Liver (tissue), 9 donors: ENCODE data around the gene HTR4. TPM values are rescaled to one million over a fixed set of nuclear protein-coding genes. Genes with fewer than 3 reads are reported as not detected.

ENCODE experiments used
- DNase-seq: peaks from one replicate; pipeline ENCODE4 v3.0.0-alpha.2; 2017; ENCODE audit warnings: low spot score
- H3K27ac ChIP-seq, 2 donors: one replicate each; pipeline ENCODE4 v1.7.0; 2013; ENCODE audit warnings: inconsistent platforms in 2 of 2, low read length in 2 of 2, control low read depth in 1 of 2, low read depth in 1 of 2, mild to moderate bottlenecking in 1 of 2
- H3K27me3 ChIP-seq, 4 donors: one replicate each; pipeline versions ENCODE4 v1.6.1 to v1.7.0; 2013; ENCODE audit warnings: low read length in 3 of 4, inconsistent platforms in 1 of 4, mild to moderate bottlenecking in 1 of 4, moderate library complexity in 1 of 4; ENCODE audit not compliant: control insufficient read depth in 4 of 4, insufficient read depth in 4 of 4
- H3K36me3 ChIP-seq, 4 donors: one replicate each; pipeline versions ENCODE4 v1.6.1 to v1.7.0; 2013; ENCODE audit warnings: low read length in 3 of 4, mild to moderate bottlenecking in 3 of 4, low read depth in 1 of 4, moderate library complexity in 1 of 4; ENCODE audit not compliant: control insufficient read depth in 4 of 4, insufficient read depth in 3 of 4
- H3K4me1 ChIP-seq, 4 donors: one replicate each; pipeline versions ENCODE4 v1.6.1 to v1.7.0; 2013; ENCODE audit warnings: low read length in 3 of 4, mild to moderate bottlenecking in 3 of 4, moderate library complexity in 1 of 4; ENCODE audit not compliant: control insufficient read depth in 4 of 4, insufficient read depth in 4 of 4
- H3K4me3 ChIP-seq, 3 donors: one replicate each; pipeline versions ENCODE4 v1.6.1 to v1.7.0; 2013; ENCODE audit warnings: low read length in 3 of 3, control low read depth in 1 of 3, low read depth in 1 of 3, mild to moderate bottlenecking in 1 of 3
- H3K9ac ChIP-seq, 2 donors: one replicate each; pipeline ENCODE4 v1.7.0; 2013; ENCODE audit warnings: low read length in 2 of 2, mild to moderate bottlenecking in 2 of 2, moderate library complexity in 2 of 2, control low read depth in 1 of 2, low read depth in 1 of 2
- H3K9me3 ChIP-seq, 4 donors: one replicate each; pipeline versions ENCODE4 v1.6.1 to v1.7.0; 2013; ENCODE audit warnings: low read length in 3 of 4; ENCODE audit not compliant: control insufficient read depth in 4 of 4
- ATF3 ChIP-seq: IDR thresholded peaks from 2 replicates; pipeline ENCODE4 v1.6.1; 2016; ENCODE audit warnings: antibody characterized with exemption
- CTCF ChIP-seq: fragments of 150-350 bp; IDR thresholded peaks from 2 replicates; pipeline ENCODE4 v1.5.1; 2017; ENCODE audit warnings: improper control_type of control experiment, low read depth, low read length; ENCODE audit not compliant: missing input control
- EGR1 ChIP-seq, 2 donors: IDR thresholded peaks; 2 replicates each; pipeline ENCODE4 v1.6.1; 2016 to 2018; ENCODE audit warnings: antibody characterized with exemption in 2 of 2, low read depth in 2 of 2
- FOXA2 ChIP-seq: IDR thresholded peaks from 2 replicates; pipeline ENCODE4 v1.6.1; 2016; ENCODE audit warnings: antibody characterized with exemption
- GABPA ChIP-seq, 2 donors: IDR thresholded peaks in 1 of 2; conservative IDR thresholded peaks in 1 of 2; 2 replicates each; pipeline ENCODE4 v1.6.1; 2016; ENCODE audit warnings: antibody characterized with exemption in 2 of 2, mild to moderate bottlenecking in 1 of 2, moderate library complexity in 1 of 2
- HNF4A ChIP-seq, 2 donors: conservative IDR thresholded peaks; 2 replicates each; pipeline ENCODE4 v1.6.1; 2016; ENCODE audit warnings: antibody characterized with exemption in 2 of 2, mild to moderate bottlenecking in 2 of 2
- MAX ChIP-seq: IDR thresholded peaks from 2 replicates; pipeline ENCODE4 v1.6.1; 2016; ENCODE audit warnings: antibody characterized with exemption
- RAD21 ChIP-seq, 2 donors: IDR thresholded peaks; 2 replicates each; pipeline ENCODE4 v1.6.1; 2016; ENCODE audit warnings: antibody characterized with exemption in 2 of 2, mild to moderate bottlenecking in 2 of 2
- TAF1 ChIP-seq: conservative IDR thresholded peaks from 2 replicates; pipeline ENCODE4 v1.6.1; 2016; ENCODE audit warnings: antibody characterized with exemption, mild to moderate bottlenecking
- ZBTB33 ChIP-seq: IDR thresholded peaks from 2 replicates; pipeline ENCODE4 v1.6.1; 2016; ENCODE audit warnings: antibody characterized with exemption
- WGBS: extraction: QIAGEN DNeasy Blood & Tissue Kit; methylation state at CpG from one replicate; pipeline ENCODE4 v1.1.7; 2013; 5-methylcytosine and 5-hydroxymethylcytosine counted together
- polyA plus RNA-seq, 2 donors: library from polyadenylated mRNA; stranded (reverse) in 1 of 2; unstranded in 1 of 2; fragments of 200-250 nt in 1 of 2; fragments of >200 nt in 1 of 2; fragmentation: Nextera tagmentation in 1 of 2; extraction: Ambion mirVana in 1 of 2; gene quantifications; one replicate each; pipeline versions ENCODE4 v1.2.1 to v1.2.3, GENCODE V29; 2013 to 2015
- total RNA-seq, 2 donors: library from RNA; depleted of rRNA; stranded (reverse); fragments of >200 nt; gene quantifications; one replicate each; pipeline ENCODE4 v1.2.3, GENCODE V29; 2014
- donor health status: healthy.
- donor health status: healthy.
- donor health status: healthy.
- donor health status: healthy.
- donor health status: healthy.

The HTR4 gene
- total and polyA plus RNA-seq, 4 donors: 0.19 to 2.4 (median 0.98) TPM

- DNase-seq: no peak
- Histone ChIP-seq H3K27me3 (no peaks in the 10 kb centered on the region), H3K9ac (no peak overlapping the region), H3K9me3 (no peaks in the 10 kb centered on the region), H3K4me3 (no peak overlapping the region), H3K36me3 (no peaks in the 10 kb centered on the region), H3K4me1 (no peaks in the 10 kb centered on the region), H3K27ac (no peak overlapping the region)
- TF ChIP-seq RAD21 (IDR thresholded peaks at IDR 0.05) (peak in 1 of 2 donors; percentile 68), TAF1 (no peak), CTCF (peak; percentile 9)
Observed at GRCh38 chr5:148585988-148586387, 68.3 kb downstream of the HTR4 start.

GRCh38 chr5:148584103-148584502, 70.2 kb downstream of the HTR4 start:
- no peak for DNase-seq
- H3K4me1 ChIP-seq: no peaks in the 10 kb centered on the region
- H3K9me3 ChIP-seq: no peaks in the 10 kb centered on the region
- TF ChIP-seq EGR1 (IDR thresholded peaks at IDR 0.05; ENCODE audit: low read depth in 2 of 2): no peak
- no peak for TF ChIP-seq FOXA2
- TF ChIP-seq MAX: no peak
- TF ChIP-seq RAD21 (IDR thresholded peaks at IDR 0.05): no peak
- TF ChIP-seq HNF4A (conservative IDR thresholded peaks at IDR 0.05): no peak
- TF ChIP-seq ATF3: no peak
- TF ChIP-seq GABPA (IDR thresholded peaks at IDR 0.05 in 1 of 2, conservative IDR thresholded peaks at IDR 0.05 in 1 of 2): no peak
- TF ChIP-seq CTCF: no peak
- H3K27me3 ChIP-seq: no peaks in the 10 kb centered on the region
- H3K4me3 ChIP-seq: no peak overlapping the region
- H3K36me3 ChIP-seq: no peaks in the 10 kb centered on the region
- no peak overlapping the region for H3K9ac ChIP-seq
- no peak overlapping the region for H3K27ac ChIP-seq

GRCh38 chr5:148583421-148583965, 70.8 kb downstream of the HTR4 start:
- Histone ChIP-seq H3K9me3 (no peaks in the 10 kb centered on the region), H3K9ac (no peak overlapping the region), H3K27me3 (no peaks in the 10 kb centered on the region), H3K36me3 (no peaks in the 10 kb centered on the region), H3K27ac (no peak overlapping the region), H3K4me3 (no peak overlapping the region), H3K4me1 (no peaks in the 10 kb centered on the region)
- no peak for DNase-seq
- 97% methylated on average over 2 of the region's 2 CpGs for WGBS
- TF ChIP-seq ZBTB33: no peak
- TF ChIP-seq FOXA2: no peak
